HG03342 (cell line): ENCODE data around the gene ITGAV.

Experiments used
- ATAC-seq: cut with Tn5 transposase; IDR thresholded peaks from one replicate; pipeline ENCODE4 v1.9.1; 2021; ENCODE audit warnings: mild to moderate bottlenecking, moderate library complexity; ENCODE audit not compliant: unreplicated experiment

ITGAV gene

GRCh38 chr2:186716004-186716403 lies 126.1 kb downstream of the ITGAV start:
- ATAC-seq: no peak

DNA sequence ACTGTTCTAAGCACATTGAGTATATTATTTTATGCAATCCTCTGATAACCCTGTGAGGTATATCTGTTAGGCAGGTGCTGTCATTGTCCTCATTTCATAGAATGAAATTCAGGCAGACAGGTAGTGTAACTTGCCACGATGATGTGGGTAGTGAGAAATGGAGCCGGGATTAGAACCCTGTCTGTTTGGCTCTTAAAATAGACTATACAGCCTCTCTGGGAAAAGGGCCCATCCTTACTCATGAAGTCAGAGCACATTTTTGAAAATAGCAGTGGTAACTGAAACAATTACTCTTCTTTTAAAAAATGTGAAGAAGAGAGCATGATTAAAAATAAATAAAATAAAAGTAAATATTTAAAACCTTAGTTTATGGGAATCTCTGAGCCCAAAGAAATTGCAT lies 127.0 kb downstream of the ITGAV start:
- no peak for ATAC-seq

DNA sequence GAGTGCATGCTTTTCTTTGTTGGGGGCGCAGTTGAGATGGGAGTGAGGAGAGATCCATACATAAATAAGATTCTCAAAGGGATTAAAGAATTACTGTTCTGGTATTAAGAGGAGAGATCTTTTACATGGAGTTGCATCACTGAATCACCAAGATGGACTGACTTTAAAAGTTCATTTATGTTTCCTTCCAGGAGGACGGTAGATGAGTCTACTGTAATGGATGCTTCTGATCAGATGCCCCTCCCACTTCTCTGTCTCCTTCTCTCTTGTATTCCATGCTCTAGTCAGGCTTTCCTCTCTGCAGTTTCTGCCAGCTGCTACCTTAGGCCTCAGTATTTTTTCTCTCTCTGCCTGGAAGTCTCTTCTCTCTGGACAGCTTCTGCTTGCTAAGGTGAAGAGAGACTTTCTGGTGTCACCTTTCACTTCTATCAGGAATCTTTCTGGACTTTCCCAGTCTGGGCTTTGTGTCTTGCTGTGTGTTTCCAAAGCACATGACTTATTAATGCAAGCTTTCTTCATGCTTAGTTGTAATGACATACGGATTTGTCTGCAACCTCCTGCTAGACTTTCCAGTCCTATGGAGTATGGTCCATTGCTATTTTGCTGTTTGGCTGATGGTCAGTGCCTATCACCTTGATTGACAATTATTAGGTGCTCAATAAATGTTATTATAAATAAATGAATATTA lies 127.6 kb downstream of the ITGAV start:
- ATAC-seq: no peak

DNA sequence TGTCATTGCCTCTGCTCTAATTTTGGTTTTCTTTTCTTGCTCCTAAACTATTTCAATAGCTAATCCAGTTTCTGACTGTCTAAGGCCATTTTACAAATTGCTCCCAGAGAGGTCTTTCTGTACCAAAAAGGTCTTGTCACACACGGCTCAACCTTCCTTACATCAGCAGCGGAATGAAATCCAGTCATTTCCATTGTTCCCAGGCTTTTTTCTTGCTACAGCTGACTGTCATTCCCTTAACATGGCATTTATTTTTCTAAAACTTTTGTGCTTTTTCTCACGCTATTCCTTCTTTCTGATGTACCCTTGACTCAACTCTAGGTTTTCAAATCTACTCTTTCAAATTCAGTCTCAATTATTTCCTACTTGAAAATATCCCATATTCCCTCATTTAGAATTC lies 128.3 kb downstream of the ITGAV start:
- no peak for ATAC-seq

- ATAC-seq: no peak
These were observed 129.0 kb downstream of the ITGAV start for GRCh38 chr2:186718903-186719302.

DNA sequence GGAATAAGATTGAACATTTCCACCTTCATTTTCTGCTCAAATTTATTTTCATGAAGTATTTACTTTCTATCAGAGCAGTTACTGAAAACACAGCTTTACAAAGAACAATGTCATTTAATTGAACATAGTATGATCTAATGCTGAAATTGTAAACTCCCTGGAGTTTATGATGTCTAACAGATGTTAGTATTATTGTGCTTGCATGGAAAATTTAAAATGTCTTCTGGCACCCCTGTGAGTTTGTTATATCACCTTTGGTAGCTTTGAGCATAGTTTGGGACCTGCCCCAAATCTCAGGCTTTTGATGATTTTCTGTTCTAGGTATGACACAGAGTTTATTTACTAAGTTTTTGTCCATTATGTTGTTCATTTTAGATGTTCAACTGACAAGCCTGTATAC lies 132.1 kb downstream of the ITGAV start:
- ATAC-seq: no peak

- ATAC-seq: no peak
These were observed 134.9 kb downstream of the ITGAV start for GRCh38 chr2:186724736-186725135.

DNA sequence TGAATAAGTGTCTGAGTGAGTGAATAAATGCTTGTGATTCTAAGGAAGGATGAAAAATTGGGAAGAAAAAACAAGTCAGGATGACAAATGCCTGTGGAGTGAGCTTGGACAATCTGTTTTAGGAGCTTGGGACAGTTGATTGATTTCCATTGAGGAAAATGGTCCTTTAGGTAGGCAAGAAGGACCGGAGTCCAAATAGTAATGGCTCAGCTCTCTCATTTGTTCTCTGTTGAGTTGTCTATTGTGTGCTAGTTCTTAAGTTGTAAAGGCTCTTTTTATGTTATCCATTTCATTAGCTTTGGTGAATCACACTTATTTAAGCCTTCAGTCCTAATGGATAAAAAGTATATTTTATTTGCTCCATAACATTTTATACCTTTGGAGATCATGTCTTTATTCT lies 135.9 kb downstream of the ITGAV start:
- no peak for ATAC-seq

GRCh38 chr2:186726938-186727337 lies 137.1 kb downstream of the ITGAV start:
- ATAC-seq: no peak

GRCh38 chr2:186728631-186729030 lies 138.8 kb downstream of the ITGAV start:
- ATAC-seq: no peak
